K562 (cell line): Measurements from ENCODE around the gene KMT2C.

Source experiments
- CTCF ChIP-seq, 3 experiments: IDR thresholded peaks in 2 of 3; conservative IDR thresholded peaks in 1 of 3; 2 replicates each; pipeline ENCODE4 v1.5.1; 2011 to 2012; ENCODE audit warnings: low read length in 3 of 3, mild to moderate bottlenecking in 3 of 3, control low read depth in 2 of 3, improper control_type of control experiment in 1 of 3, inconsistent platforms in 1 of 3, low read depth in 1 of 3, mixed read lengths in 1 of 3, moderate library complexity in 1 of 3; ENCODE audit not compliant: insufficient read depth in 2 of 3
- HCFC1 ChIP-seq: IDR thresholded peaks from 2 replicates; pipeline ENCODE4 v1.6.1; 2012; ENCODE audit warnings: low read depth, low read length, improper control_type of control experiment
- HOMEZ ChIP-seq: fragments of 250-450 bp; sonication (Bioruptor Pico); IDR thresholded peaks from 2 replicates; pipeline ENCODE4 v1.4.0; 2020; ENCODE audit warnings: mild to moderate bottlenecking, moderate library complexity
- RBM15 ChIP-seq: fragments of 200-400 bp; formaldehyde crosslinking; IDR thresholded peaks from 2 replicates; pipeline ENCODE4 v1.6.1; 2018; ENCODE audit warnings: mild to moderate bottlenecking, low read length, moderate library complexity; ENCODE audit not compliant: insufficient read depth
- ZNF318 ChIP-seq, 2 experiments: fragments of 450-650 bp; IDR thresholded peaks; 2 replicates each; pipeline ENCODE4 v1.6.1; 2016; ENCODE audit warnings: mild to moderate bottlenecking in 2 of 2, borderline replicate concordance in 1 of 2, low read depth in 1 of 2, moderate library complexity in 1 of 2

- TF ChIP-seq ZNF318 (IDR thresholded peaks at IDR 0.05; ENCODE audit: borderline replicate concordance in 1 of 2, low read depth in 1 of 2) (no peak), CTCF (IDR thresholded peaks at IDR 0.05 in 2 of 3, conservative IDR thresholded peaks at IDR 0.05 in 1 of 3; ENCODE audit: insufficient read depth in 2 of 3, low read depth in 1 of 3, low read length in 3 of 3) (no peak), HCFC1 (no peak), RBM15 (no peak), HOMEZ (no peak)
Observed at GRCh38 chr7:152105205-152105604, 330.6 kb downstream of the KMT2C start.
